ENCODE data around the gene CSMD2.

Gene CSMD2

DNA sequence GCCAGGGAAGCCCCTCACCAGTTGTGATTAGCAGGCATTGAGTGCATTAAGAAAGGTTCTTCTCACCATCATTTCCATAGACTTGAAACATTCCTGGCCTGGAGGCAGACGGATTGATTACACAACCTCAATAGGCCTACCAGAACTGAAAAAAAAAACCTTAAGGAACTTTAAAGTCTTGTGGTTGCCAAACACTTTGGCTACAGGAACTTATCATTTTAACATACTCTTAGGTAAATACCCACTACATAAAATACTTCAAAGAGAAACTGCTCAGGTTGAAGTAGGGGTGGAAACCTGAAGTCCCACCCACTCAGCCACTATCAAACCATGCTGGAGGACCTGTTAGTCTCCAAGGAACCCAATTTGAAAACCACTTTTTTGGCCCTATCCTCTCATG lies 323.5 kb downstream of the CSMD2 start:
- DNase-seq, result no peak

DNA sequence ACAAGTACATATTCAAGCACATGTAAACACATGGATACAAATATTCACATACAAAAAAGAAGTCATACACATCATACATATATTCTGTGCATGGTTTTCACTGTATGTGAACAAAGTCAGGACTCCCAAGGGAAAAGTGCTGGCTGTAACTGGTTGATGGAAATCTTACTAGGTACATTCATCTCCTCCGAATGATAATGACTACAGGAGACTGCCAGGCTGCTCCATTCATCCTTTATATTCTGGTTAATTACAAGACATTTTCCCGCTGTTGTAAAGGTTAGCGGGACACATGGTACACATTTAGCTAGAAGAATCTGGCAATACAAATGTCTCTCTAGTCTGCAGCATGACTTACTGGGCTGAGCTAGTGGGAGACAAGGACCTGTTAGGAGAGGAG lies 327.4 kb downstream of the CSMD2 start:
- DNase-seq, result no peak

DNA sequence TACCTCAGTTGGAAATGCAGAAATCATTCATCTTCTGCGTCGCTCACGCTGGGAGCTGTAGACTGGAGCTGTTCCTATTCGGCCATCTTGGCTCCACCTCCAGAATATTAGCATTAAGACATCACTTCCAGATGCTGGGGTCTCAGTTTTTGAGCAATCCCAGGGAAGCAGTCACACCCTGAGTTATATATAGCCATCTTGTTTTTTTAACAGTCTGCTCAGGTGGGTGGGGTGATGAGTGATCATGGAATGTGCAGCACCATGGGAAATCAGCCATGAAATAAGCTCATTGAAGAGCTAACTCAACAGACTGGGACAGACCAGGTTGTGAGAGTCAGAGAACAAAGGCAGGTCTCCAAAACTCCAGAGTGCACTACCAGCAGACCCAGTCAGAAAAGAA lies 328.1 kb downstream of the CSMD2 start:
- no peak for DNase-seq

DNA sequence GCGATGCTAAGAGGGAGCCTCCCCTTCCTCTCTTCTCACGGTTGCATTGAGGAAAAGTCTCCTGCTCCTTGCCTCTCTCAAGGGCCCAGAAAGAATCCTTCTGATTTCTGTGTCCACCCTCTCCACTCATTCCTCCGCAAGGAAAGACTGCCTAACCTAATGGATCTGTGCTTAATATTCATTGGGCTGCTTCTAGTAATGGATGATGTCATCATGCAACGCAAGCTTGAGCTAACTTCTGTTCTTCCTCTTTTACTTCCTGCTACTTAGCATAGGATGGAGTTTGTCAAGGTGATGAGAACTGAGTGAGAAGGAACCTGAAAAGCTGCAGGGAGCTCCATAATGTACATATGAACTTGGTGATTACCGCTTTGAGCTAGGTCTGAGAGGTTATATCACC lies 336.4 kb downstream of the CSMD2 start:
- no peak for DNase-seq

DNA sequence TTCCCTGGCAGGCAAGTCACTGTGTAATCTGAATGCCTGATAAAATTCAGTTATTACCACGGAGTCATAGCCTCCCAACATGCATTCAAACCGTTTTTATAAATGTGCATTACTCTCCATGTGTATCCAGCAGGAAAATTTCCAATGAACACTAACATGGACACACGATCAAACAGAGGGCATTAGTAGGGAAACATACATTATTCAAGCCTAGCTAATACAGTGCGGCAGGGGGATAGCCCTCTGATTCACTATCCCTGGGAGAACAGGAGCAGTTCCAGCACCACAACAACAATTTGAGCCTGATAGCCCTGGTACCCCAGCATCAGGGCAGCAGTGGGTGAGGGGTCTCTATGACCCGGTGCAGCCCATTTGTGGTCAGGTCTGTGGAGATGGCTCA lies 337.0 kb downstream of the CSMD2 start:
- DNase-seq, result no peak

DNA sequence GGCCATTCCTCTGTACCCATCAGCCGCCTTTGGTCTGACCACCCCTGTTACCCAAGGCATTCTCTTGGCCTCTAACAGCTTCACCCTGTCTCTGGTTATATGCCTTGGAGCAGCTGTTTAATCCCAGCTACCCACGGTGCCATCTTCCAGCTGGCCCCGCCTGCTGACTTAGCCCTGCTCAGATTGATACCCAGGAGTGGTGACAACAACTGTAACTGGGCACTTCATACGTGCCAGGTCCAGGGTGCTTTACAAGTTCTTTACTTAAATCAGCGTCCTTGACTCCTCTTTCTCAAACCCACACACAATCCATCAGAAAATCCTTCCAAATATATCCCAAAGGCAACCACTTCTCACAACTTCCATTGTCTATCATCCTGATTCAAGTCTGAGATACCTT lies 338.3 kb downstream of the CSMD2 start:
- no peak for DNase-seq

DNA sequence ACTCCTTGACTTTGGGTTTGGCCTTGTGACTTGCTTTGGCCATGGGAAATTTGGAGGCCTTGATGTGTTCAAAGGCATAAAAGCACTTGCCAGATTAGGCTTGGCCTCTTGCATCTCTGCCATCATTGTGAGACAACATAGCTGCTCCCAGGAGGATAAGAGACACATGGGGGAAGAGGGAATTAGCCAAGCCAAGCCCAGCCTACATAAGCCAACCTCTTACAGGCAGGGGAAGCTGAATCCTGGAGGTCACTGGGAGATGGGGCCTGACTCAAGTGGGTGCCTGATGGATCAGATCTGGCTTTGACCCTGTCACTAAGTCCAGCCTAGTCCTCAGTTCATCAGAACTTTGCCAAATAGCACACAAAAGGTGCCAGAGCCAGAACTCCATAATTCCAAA lies 338.7 kb downstream of the CSMD2 start:
- DNase-seq, result no peak

DNA sequence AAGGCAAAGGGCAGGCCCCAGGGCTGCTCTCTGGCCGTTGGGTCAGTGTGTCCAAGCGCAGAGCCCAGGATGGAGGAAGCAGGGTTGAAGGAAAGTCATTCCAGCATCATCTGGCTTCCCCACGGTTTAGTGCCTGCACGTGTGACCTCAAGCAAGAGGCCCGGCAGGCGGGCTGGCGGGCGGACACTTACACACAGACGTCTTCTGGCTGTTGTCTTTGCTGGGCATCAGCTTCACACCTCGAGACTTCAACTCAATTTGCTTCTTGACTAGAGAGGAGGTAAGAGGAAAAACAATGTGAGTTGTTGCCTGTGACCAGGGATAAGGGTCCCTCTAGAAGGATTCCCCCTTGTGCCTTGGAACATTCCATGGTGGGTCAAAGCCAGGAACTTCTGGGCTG lies 339.5 kb downstream of the CSMD2 start:
- no peak for DNase-seq

DNA sequence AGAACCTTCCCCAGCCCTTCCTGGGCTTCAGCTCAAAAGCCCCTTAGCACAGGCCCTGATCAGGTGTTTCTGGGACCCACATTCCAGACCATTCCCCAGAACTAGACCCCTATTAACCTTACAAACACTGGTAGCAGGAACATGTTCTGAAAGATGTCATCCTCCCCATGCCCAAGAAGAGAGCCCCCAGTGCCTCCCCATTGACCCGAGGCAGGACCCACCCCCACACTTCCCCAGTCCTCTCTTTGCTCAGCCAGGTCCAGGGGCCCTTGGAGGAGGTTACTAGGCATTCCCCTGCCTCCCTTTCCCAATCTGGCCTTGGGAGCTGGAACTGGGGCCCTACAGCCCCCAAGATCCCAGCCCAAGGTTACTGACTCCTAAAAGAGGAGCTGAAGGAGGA lies 340.1 kb downstream of the CSMD2 start:
- no peak for DNase-seq

DNA sequence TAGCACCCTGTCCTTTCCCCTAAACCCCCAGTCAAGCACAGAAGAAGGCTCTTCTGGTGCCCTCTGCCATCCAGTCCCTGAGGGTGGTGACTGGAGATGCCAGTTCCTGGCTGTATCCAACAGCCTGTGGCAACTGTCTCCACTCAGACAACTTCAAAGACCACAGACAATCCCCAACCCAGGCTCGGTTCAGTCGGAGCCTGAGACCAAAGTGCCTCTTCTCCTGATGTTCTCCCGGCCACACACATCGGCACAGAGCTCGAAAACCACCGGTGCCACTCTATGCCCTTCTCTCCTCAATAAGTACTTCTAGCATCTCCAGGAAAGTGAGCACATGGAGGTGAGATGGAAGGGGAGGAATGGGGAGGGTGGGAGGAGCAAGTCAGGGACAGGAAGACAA lies 340.7 kb downstream of the CSMD2 start:
- DNase-seq, result no peak

DNA sequence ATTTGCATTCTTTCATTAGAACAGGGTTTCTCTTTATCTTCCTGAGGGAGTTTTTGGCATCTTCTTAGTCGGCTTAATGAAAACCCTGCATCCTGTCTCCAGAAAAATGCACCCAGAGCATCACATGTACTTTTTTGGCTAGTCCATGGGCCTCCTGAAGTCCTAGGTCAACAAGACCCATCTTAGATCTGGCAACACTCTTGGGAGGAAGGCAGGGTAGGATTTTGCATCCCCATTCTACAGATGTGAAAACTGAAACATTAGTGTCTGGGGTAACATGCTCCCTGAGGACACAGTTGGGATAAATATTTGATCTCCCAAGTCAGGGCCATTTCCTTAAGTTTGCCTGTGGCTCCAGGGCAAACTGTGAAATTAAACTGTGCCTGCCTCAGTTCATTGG lies 341.2 kb downstream of the CSMD2 start:
- no peak for DNase-seq

DNA sequence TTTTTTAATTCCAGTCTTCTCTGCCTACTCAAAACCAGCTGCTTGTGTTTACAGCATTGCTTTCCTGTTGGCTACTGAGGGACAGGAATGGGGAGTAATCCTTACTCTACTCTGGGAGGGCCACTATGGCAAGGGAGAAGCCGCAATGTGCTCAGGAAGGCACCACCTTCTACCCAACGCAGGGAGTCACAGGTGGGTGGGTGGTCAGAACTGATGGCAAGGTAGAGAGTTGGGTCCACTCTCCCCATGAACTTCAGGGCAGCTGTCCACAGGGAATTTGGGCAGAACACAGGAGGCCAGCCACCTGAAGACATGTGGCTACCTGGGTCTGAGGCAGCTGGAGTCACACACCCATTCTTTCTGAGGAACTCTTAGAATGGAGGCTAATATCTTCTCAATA lies 341.6 kb downstream of the CSMD2 start:
- DNase-seq, result no peak

DNA sequence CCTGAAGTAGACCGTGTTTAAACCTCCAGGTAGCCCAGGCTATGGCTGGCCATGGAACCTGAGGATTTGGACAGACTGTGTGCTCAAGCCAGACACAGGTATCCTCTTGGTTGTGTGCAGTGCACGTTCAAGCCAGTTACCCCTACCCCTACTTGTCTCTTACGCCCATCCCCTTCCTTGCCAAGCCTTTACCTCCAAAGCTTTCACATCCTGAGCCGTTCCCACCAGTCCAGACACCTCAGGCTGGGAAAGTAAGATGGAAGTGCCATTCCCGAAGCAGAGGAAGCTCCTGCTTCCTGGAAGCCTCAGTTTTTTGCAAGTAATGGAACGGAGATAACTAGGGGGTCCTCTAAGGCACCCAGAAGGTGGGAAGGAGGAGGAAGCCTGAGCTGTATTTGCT lies 342.6 kb downstream of the CSMD2 start:
- no peak for DNase-seq

DNA sequence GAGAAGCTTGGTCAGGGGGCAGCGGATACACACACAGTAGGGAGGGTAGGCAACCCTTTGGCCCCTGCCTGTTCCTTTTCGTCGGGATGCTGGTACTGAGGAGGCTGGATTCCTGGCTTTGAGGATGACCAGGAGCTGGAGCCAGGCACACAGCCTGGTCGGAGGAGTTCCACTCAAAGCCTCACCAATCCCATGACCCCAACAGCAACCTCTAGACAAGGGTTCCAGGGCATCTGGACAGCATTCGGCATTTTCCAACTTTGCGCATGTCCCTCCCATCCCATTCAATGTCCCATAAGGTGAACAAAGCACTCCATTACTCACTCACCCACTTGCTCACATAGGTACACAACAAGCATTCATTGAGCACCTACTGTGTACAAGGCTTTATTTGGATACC lies 343.7 kb downstream of the CSMD2 start:
- DNase-seq, result no peak

DNA sequence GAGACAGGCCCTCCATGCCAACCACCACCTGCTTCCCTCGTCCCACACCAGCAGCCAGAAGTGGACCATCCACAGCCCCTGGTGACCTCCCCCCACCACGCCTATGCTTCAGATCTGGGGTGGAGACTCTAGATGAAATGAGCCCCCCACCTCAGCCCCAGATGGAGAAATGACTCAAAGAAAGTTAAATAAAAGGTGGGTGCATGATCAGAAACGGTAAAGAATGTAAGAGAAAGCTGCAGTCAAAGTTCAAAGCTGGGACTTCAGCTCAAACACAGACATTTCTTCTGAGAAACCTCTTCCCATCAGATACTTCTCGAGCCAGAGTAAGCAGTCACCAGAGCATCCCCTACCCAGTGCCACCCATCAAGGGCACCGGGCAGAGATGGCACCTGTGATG lies 344.2 kb downstream of the CSMD2 start:
- no peak for DNase-seq

DNA sequence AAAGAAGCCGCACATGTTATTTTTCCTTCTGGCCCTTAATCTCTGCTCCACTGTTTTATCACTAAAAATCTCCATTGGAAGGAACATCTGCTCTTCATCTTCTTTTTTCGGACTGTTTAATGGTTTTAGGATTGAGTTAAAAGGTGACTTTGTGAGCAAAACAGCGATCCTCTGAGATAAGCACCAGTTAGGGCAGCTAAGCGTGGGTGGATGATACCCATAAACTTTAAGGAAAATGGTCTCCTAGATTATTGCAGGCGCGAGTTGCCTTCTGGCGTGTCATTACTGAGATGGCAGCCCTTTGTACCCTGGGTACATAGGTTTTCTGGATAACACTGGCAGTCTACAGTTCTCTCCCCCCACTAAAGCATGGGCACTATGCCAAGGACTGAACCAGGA lies 345.1 kb downstream of the CSMD2 start:
- DNase-seq, result no peak

DNA sequence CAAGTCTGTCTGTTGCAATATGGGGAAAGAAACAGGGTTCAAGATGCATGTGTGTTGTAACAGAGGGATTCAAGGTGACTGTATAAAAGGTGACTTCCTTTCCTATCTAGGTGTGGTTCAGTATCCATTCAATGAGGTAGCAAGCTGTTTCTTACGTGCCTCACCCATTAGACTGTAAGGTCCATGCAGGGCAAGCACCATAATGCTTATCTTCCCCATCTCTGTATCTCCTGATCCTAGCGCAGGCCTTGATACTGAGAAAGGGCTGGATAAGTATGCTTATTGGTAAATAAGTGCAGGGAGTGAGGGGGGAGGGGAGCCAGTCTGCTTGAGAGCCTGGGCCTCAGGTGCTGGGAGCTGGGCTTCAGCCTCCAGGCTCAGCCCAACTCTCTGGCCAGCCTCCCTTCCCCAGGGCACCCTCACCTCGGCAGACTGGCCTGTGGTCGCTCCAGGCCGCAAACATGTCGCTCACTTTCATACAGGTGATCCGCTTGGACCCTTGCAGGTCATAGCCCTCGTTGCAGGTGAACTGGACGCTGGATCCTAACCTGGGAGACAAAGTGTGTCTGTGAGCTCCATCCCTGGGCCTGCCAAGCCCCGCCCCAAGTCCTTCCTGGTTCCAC lies 345.6 kb downstream of the CSMD2 start:
- DNase-seq, result no peak

DNA sequence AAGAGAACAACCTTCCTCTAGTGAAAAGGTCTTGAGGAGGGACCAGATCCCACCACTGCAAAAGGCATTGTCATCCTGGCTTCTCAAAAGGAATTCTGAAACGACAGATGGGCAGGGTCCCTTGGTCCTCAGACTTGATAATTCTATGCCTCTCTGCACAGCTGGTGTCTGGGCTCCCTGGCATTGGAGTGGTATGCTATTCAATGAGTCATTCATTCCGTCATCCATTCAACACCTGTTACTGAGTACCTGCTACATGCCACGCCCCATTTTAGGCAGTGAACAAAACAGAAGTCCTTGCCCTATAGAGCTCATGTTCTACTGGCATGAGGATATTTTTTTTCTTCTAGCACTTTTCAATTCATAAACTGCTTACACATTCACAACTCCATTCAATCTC lies 347.0 kb downstream of the CSMD2 start:
- DNase-seq, result no peak

DNA sequence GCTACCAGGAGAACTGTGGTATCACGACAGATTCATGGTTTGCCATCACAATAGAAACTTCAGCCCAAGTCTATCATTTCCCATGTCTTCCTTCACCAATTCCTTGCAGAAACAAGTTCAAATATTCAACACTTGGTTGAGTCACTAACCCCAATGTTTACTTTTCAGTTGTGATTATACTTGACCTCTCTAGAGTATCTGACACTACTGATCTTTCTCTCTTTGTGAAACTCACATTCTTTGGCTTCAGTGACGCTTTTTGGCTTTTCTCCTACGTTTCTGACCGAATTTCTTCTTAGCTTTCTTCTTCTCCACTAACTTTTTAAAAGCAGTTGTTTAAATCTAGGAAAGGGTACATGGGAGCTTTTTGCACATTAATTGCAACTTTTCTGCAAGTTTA lies 350.0 kb downstream of the CSMD2 start:
- no peak for DNase-seq

DNA sequence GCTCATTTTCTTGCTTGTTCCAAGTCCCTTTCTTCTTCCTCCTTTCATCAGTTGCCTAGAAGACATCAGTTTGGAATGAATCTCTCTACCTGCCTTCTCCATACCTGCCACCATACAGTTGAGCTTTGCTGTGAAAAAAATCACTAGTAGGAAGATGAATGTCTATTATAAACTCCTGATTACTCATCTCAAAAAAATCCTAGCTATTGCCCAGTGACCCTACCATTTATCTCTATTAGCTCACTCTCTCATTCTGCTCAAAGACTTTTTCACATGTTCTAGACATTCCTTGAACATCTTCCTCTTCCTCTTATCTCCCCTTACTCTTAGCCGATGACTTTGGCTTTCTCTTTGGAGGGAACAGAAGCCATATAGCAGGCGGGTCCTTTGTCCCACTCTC lies 350.9 kb downstream of the CSMD2 start:
- no peak for DNase-seq

DNA sequence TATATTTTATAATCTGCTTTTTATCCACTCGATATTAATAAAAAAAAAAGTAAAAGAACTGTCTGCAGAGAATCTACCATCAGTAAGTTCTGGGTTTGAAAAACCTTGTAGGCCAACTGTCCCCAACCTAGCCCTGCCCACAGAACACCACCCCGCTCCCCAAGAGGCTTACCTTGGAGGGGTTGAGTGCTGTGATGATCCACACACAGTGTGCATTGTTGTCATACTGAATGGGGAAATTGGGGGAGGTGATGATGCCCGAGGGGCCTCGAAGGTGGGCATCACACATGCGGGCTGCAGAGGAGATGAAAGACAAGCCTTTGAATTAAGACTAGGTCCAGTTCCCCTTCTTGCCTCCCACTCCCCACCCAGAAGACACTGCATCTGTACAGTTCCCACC lies 354.5 kb downstream of the CSMD2 start:
- no peak for DNase-seq

DNA sequence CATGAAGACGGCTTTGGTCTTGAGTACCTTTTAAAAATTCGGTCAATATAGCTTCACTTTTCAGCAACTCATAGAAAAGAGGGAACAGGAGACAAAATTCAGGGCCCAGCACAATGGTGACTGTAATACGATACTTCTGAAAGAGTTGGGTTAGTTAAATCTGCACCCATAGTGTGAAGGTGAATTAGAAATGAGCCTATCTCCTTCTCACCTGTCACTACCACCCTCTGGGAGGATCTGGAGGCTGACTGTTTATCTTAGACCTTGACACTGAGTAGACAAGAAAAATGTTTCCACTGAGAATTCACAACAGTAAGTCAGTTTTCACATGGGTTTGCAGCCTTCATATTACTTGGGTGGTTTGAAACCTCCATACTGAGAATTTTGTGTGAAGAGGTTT lies 359.0 kb downstream of the CSMD2 start:
- DNase-seq, result no peak

DNA sequence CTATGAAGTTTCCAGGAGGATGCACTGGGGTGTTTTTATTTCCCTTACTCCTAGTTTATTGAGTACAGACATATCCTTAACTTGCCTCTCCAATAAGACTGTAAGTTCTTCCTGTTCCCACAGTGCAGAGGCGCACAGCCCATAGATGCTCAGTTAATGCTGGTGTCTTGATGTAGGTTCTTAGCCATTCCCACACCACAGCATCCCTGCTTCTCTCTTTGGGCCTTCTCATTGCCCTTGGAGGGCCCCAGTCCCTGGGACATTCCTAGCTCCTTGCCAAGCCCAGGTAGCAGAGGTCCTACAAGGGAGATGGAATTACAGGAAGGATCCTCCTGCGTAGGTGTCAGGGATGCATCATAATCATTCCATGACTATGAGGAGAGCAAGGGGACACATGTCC lies 362.8 kb downstream of the CSMD2 start:
- no peak for DNase-seq

DNA sequence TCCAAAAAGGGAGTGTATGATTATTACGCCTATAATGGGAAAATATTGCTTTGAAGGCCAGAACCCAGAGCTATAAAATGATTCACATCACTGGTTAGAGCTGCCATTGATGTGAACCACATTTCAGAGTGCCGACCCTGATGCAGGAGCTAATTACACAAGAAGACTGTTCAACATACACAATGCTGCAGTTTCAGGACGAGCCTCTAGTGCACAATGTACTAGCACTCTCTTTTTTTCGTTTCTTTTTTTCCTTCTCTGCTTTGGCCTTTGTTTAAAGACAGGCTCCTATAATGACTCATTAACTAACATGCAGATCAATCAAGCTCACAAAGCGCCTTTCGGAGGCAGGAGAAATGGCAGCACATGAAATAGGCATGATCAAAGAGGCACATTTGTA lies 367.2 kb downstream of the CSMD2 start:
- DNase-seq, result no peak

DNA sequence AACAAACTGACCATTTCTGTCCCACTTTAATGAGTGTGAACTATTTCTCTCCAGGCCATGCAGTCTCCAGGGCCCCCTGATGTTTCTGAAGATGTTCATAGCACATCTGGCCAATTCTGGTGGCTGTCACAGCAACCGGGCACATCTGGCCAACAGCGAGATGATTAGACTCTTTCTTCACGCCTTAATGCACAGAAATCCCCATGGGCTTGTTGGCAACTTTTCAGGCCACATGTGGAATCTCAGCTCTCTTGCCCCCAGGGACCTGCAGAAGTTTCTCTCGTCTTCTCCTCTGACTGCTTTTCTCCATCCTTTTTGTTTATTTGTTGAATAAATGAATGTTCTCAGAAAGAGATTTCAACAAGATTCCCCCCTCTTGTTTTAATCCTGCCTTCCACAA lies 372.4 kb downstream of the CSMD2 start:
- DNase-seq, result no peak

DNA sequence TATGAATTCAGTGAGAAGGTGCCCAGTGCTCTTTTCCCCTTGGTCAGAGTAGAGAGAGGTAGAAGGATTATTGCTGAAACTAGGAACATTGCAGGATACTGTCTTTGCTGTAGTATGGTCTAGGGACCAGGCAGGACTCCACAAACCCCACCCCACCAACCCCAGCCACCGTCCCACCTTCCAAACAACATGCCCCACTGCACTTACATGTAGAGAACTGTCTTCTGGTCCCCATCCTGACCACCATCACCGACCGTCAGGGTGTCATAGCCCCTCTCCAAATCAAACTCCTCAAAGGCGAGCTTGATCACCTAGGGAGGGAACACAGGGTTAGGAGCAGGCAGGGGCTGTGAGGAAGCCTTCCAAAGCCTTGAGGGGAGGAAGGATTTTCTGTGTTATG lies 372.8 kb downstream of the CSMD2 start:
- no peak for DNase-seq

All from GF-D8 (cell line).